DOHH2 (cell line): Measurements from ENCODE around the gene ABCB11.

Source experiments
- H3F3A ChIP-seq: fragments of 200-600 bp; sonication (generic), shearing (Covaris generic); 2 replicates; pipeline ENCODE4 v1.6.0; 2016; ENCODE audit warnings: antibody characterized with exemption, mild to moderate bottlenecking; ENCODE audit not compliant: control insufficient read depth, insufficient read depth
- H3K27ac ChIP-seq: fragments of 200-600 bp; sonication (generic); 2 replicates; pipeline ENCODE4 v1.5.1; 2014; ENCODE audit warnings: low read depth, mild to moderate bottlenecking, low read length, moderate library complexity
- H3K27me3 ChIP-seq: fragments of 200-600 bp; sonication (generic); 2 replicates; pipeline ENCODE4 v1.6.1; 2014; ENCODE audit warnings: mild to moderate bottlenecking, low read length, mixed read lengths; ENCODE audit not compliant: control insufficient read depth
- H3K36me3 ChIP-seq: fragments of 200-600 bp; sonication (generic); 2 replicates; pipeline ENCODE4 v1.6.1; 2014; ENCODE audit warnings: mild to moderate bottlenecking, low read length, moderate library complexity, mixed read lengths; ENCODE audit not compliant: control insufficient read depth
- H3K4me1 ChIP-seq: fragments of 200-600 bp; sonication (generic); 2 replicates; pipeline ENCODE4 v1.6.1; 2014; ENCODE audit warnings: mild to moderate bottlenecking, low read length, mixed read lengths; ENCODE audit not compliant: control insufficient read depth
- H3K4me2 ChIP-seq: fragments of 200-600 bp; sonication (generic); 2 replicates; pipeline ENCODE4 v1.6.0; 2014; ENCODE audit warnings: mild to moderate bottlenecking, low read length, moderate library complexity
- H3K4me3 ChIP-seq: fragments of 200-600 bp; sonication (generic); 2 replicates; pipeline ENCODE4 v1.5.1; 2014; ENCODE audit warnings: mild to moderate bottlenecking, low read length, mixed read lengths
- H3K79me2 ChIP-seq: fragments of 200-600 bp; sonication (generic); 2 replicates; pipeline ENCODE4 v1.6.1; 2014; ENCODE audit warnings: mild to moderate bottlenecking, low read length, mixed read lengths; ENCODE audit not compliant: control insufficient read depth
- H3K9me2 ChIP-seq: fragments of 200-600 bp; sonication (generic); replicated peaks from 2 replicates; pipeline ENCODE4 v1.6.1; 2014; ENCODE audit warnings: mild to moderate bottlenecking, low read length, mixed read lengths; ENCODE audit not compliant: control insufficient read depth
- H3K9me3 ChIP-seq: fragments of 200-600 bp; sonication (generic); 2 replicates; pipeline ENCODE4 v1.6.1; 2014; ENCODE audit warnings: antibody characterized with exemption, low read length, mixed read lengths; ENCODE audit not compliant: control insufficient read depth, insufficient read depth
- H4K20me1 ChIP-seq: fragments of 200-600 bp; sonication (generic); 2 replicates; pipeline ENCODE4 v1.6.0; 2014; ENCODE audit warnings: low read depth, mild to moderate bottlenecking, antibody characterized with exemption, low read length, moderate library complexity; ENCODE audit not compliant: control insufficient read depth, insufficient read depth
- EZH2phosphoT487 ChIP-seq: fragments of 200-600 bp; sonication (generic); IDR thresholded peaks from 2 replicates; pipeline ENCODE4 v1.6.1; 2017; ENCODE audit warnings: borderline replicate concordance, mild to moderate bottlenecking, antibody characterized with exemption, low read length, moderate library complexity, mixed read lengths
- TF ChIP-seq, protein P1 (sequence below): fragments of 200-600 bp; sonication (generic); IDR thresholded peaks from one replicate; pipeline ENCODE4 v1.5.1; 2014; ENCODE audit warnings: antibody characterized with exemption, mild to moderate bottlenecking, low read depth, low read length; ENCODE audit not compliant: poor library complexity, severe bottlenecking

ABCB11 gene

DNA sequence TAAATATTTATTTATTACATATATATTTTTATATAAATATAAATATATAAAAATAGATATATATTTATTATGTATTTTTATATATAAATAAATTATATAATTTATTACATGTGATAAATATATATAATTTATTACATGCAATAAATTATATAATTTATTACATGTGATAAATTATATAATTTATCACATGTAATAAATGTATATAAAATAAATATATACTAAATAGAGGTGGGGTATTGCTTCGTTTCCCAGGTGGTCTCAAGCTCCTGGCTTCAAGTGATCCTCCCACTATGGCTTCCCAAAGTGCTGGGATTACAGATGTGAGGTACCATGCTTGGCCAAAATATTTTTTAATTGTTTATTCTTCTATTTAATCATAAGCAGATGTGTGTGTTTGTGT, 133.7 kb downstream of the ABCB11 start:
- no peaks in the 10 kb centered on the region for H3K27me3 ChIP-seq
- no peaks in the 10 kb centered on the region for H3K9me3 ChIP-seq
- no peak overlapping the region for H3K4me3 ChIP-seq
- no peaks in the 10 kb centered on the region for H3K9me2 ChIP-seq
- H3K36me3 ChIP-seq = no peaks in the 10 kb centered on the region
- no peak overlapping the region for H3K4me2 ChIP-seq
- H3F3A ChIP-seq = no peaks in the 10 kb centered on the region
- H3K4me1 ChIP-seq = no peaks in the 10 kb centered on the region
- no peaks in the 10 kb centered on the region for H4K20me1 ChIP-seq
- no peak for TF ChIP-seq EZH2phosphoT487
- TF ChIP-seq, protein P1, sequence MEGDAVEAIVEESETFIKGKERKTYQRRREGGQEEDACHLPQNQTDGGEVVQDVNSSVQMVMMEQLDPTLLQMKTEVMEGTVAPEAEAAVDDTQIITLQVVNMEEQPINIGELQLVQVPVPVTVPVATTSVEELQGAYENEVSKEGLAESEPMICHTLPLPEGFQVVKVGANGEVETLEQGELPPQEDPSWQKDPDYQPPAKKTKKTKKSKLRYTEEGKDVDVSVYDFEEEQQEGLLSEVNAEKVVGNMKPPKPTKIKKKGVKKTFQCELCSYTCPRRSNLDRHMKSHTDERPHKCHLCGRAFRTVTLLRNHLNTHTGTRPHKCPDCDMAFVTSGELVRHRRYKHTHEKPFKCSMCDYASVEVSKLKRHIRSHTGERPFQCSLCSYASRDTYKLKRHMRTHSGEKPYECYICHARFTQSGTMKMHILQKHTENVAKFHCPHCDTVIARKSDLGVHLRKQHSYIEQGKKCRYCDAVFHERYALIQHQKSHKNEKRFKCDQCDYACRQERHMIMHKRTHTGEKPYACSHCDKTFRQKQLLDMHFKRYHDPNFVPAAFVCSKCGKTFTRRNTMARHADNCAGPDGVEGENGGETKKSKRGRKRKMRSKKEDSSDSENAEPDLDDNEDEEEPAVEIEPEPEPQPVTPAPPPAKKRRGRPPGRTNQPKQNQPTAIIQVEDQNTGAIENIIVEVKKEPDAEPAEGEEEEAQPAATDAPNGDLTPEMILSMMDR = no peak
- H3K79me2 ChIP-seq = no peaks in the 10 kb centered on the region
- no peak overlapping the region for H3K27ac ChIP-seq

DNA sequence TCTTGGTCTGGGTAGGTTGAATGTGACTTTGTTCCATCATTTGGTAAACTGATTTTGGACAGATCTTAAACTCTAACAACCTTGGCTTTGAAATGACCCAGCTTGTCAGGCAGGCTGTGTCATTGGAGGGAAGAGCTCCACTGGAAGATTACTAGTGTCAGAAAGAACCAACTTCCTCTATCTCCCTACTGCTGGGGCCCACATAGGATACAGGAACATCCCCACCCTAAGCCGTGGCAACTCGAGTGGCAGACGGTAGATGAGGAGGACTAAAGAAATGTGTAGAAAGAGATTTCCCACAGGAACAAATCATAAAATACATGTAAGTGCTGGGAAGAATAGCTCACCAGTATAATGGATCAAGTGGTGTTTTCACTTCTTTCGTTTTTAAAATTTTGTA, 134.3 kb downstream of the ABCB11 start:
- no peaks in the 10 kb centered on the region for H3K36me3 ChIP-seq

DNA sequence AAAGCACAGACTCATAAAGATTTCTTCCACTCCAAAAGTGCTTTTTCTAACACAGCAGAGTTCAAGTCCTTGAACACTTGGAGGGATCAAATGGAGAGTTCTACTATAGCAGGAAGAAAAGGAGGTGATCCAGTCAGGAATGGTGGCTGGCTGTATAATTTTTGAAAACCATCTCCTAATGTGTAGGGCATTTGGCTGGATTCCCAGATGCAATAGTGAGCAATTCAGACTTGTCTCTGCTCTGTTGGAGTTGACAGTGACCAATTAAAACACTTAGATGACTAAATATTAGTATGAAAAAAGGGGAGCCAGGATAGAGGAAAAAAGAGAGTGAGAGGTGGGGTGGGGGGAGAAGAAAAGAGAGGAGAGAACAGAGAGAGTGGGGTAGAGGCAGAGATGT, 135.4 kb downstream of the ABCB11 start:
- TF ChIP-seq, protein P1 = no peak
- TF ChIP-seq EZH2phosphoT487 = no peak
- H3K79me2 ChIP-seq = no peaks in the 10 kb centered on the region

More for the DNA sequence above, 134.3 kb downstream of the ABCB11 start:
- no peak for TF ChIP-seq EZH2phosphoT487
- TF ChIP-seq, protein P1 = no peak
- no peaks in the 10 kb centered on the region for H3K9me2 ChIP-seq
- no peaks in the 10 kb centered on the region for H3F3A ChIP-seq
- no peak overlapping the region for H3K4me2 ChIP-seq
- H3K27ac ChIP-seq = no peak overlapping the region
- no peaks in the 10 kb centered on the region for H3K79me2 ChIP-seq
- no peaks in the 10 kb centered on the region for H3K27me3 ChIP-seq
- no peak overlapping the region for H3K4me3 ChIP-seq
- no peaks in the 10 kb centered on the region for H3K9me3 ChIP-seq
- no peaks in the 10 kb centered on the region for H4K20me1 ChIP-seq
- H3K4me1 ChIP-seq = no peaks in the 10 kb centered on the region

More for the DNA sequence above, 135.4 kb downstream of the ABCB11 start:
- H3F3A ChIP-seq = no peaks in the 10 kb centered on the region
- no peaks in the 10 kb centered on the region for H3K36me3 ChIP-seq
- H3K4me3 ChIP-seq = no peak overlapping the region
- no peaks in the 10 kb centered on the region for H3K27me3 ChIP-seq
- H3K4me2 ChIP-seq = no peak overlapping the region
- H3K9me3 ChIP-seq = no peaks in the 10 kb centered on the region
- H3K27ac ChIP-seq = no peak overlapping the region
- H3K9me2 ChIP-seq = no peaks in the 10 kb centered on the region
- peaks cover 2% of the 10 kb centered on the region for H3K4me1 ChIP-seq
- H4K20me1 ChIP-seq = no peaks in the 10 kb centered on the region
